Activated T-cell treated with anti-CD3 and anti-CD28 coated beads, Interleukin-2, amount 50 U/mL, for 48 hours (primary cell): ENCODE measurements around the gene TTC28.
"Not testable (repeated sequence)": the region's sequence is repeated elsewhere in the genome, so short reads cannot be mapped to it uniquely, and the experiment has no call there.

Source experiments
- DNase-seq, 2 experiments: peaks; one replicate each; pipeline ENCODE4 v3.0.0-alpha.2; 2020

Gene TTC28

GRCh38 chr22:28679611-28680287 is at the start of gene TTC28:
TTC28 (minus strand) TSS chr22:28679840; CDS start chr22:28679723, 117 bp downstream.
- DNase-seq, result peak; percentile 41 to 52

GRCh38 chr22:28728621-28729313 is 49.1 kb upstream of the TTC28 start:
- no peak for DNase-seq

GRCh38 chr22:28728002-28728401 is 48.4 kb upstream of the TTC28 start:
- DNase-seq, result no peak

- DNase-seq, result no peak
Observed at GRCh38 chr22:28718044-28718443, 38.4 kb upstream of the TTC28 start.

- no peak for DNase-seq
Observed at GRCh38 chr22:28716686-28717085, 37.0 kb upstream of the TTC28 start.

GRCh38 chr22:28715611-28716010 is 36.0 kb upstream of the TTC28 start:
- DNase-seq, result no peak

GRCh38 chr22:28714043-28714628 is 34.5 kb upstream of the TTC28 start:
- no peak for DNase-seq

GRCh38 chr22:28711820-28712777 is 32.5 kb upstream of the TTC28 start:
- no peak for DNase-seq

GRCh38 chr22:28711341-28711740 is 31.7 kb upstream of the TTC28 start:
- no peak for DNase-seq

GRCh38 chr22:28710576-28711191 is 31.0 kb upstream of the TTC28 start:
- DNase-seq, result no peak

GRCh38 chr22:28710107-28710506 is 30.5 kb upstream of the TTC28 start:
- no peak for DNase-seq

- no peak for DNase-seq
Observed at GRCh38 chr22:28706845-28707244, 27.2 kb upstream of the TTC28 start.

GRCh38 chr22:28703436-28703835 is 23.8 kb upstream of the TTC28 start:
- DNase-seq, result no peak

GRCh38 chr22:28702891-28703290 is 23.3 kb upstream of the TTC28 start:
- DNase-seq, result no peak

- DNase-seq, result not testable (repeated sequence)
Observed at GRCh38 chr22:28693041-28693760, 13.6 kb upstream of the TTC28 start.

- not testable (repeated sequence) for DNase-seq
Observed at GRCh38 chr22:28689796-28690195, 10.2 kb upstream of the TTC28 start.

- not testable (repeated sequence) for DNase-seq
Observed at GRCh38 chr22:28682966-28683365, 3.3 kb upstream of the TTC28 start.

GRCh38 chr22:28680813-28681490 is 1.3 kb upstream of the TTC28 start:
- not testable (repeated sequence) for DNase-seq

- DNase-seq, result peak; percentile 36 to 42
Observed at GRCh38 chr22:28678778-28679610, 646 bp downstream of the TTC28 start.

GRCh38 chr22:28678170-28678569 is 1.5 kb downstream of the TTC28 start:
- DNase-seq, result not testable (repeated sequence)
